H9 (cell line): ENCODE results near the gene CNNM1. TPM values are rescaled to one million over a fixed set of nuclear protein-coding genes. Genes with fewer than 3 reads are reported as not detected.

Experiments used
- DNase-seq: peaks from one replicate; pipeline ENCODE4 v3.0.0-alpha.2; 2017
- H2AFZ ChIP-seq: one replicate; pipeline ENCODE4 v1.6.1; 2013; ENCODE audit warnings: mild to moderate bottlenecking, low read length, control low read depth, moderate library complexity
- H2AK5ac ChIP-seq: 2 replicates; pipeline ENCODE4 v1.6.1; 2013; ENCODE audit warnings: low read length, control low read depth, mixed read lengths; ENCODE audit not compliant: insufficient read length
- H2BK120ac ChIP-seq: one replicate; pipeline ENCODE4 v1.6.1; 2013; ENCODE audit warnings: low read depth, mild to moderate bottlenecking, low read length, control low read depth, inconsistent platforms; ENCODE audit not compliant: poor library complexity, severe bottlenecking
- H2BK12ac ChIP-seq: 2 replicates; pipeline ENCODE4 v1.6.1; 2013; ENCODE audit warnings: low read length, control low read depth, mixed read lengths, low read depth; ENCODE audit not compliant: insufficient read length
- H2BK15ac ChIP-seq: 2 replicates; pipeline ENCODE4 v1.6.1; 2013; ENCODE audit warnings: low read depth, low read length, control low read depth
- H2BK20ac ChIP-seq: one replicate; pipeline ENCODE4 v1.6.1; 2013; ENCODE audit warnings: low read depth, mild to moderate bottlenecking, low read length, control low read depth, inconsistent platforms; ENCODE audit not compliant: poor library complexity, severe bottlenecking
- H2BK5ac ChIP-seq: 2 replicates; pipeline ENCODE4 v1.6.1; 2013; ENCODE audit warnings: low read length, control low read depth, mixed read lengths; ENCODE audit not compliant: insufficient read length
- H3K14ac ChIP-seq: 2 replicates; pipeline ENCODE4 v1.6.1; 2013; ENCODE audit warnings: low read length, control low read depth; ENCODE audit not compliant: insufficient read depth
- H3K18ac ChIP-seq: 2 replicates; pipeline ENCODE4 v1.6.1; 2013; ENCODE audit warnings: low read depth, mild to moderate bottlenecking, mixed read lengths, low read length, control low read depth; ENCODE audit not compliant: insufficient read length
- H3K23ac ChIP-seq: 2 replicates; pipeline ENCODE4 v1.6.1; 2013; ENCODE audit warnings: low read length, control low read depth, mixed read lengths, low read depth; ENCODE audit not compliant: insufficient read length
- H3K23me2 ChIP-seq: 2 replicates; pipeline ENCODE4 v1.6.1; 2013; ENCODE audit warnings: low read depth, mild to moderate bottlenecking, mixed read lengths, low read length, control low read depth; ENCODE audit not compliant: insufficient read length, poor library complexity, severe bottlenecking
- H3K27ac ChIP-seq: 2 replicates; pipeline ENCODE4 v1.5.1; 2013; ENCODE audit warnings: low read length, control low read depth, mixed read lengths, low read depth; ENCODE audit not compliant: insufficient read length
- H3K27me3 ChIP-seq: 2 replicates; pipeline ENCODE4 v1.6.1; 2013; ENCODE audit warnings: low read length, control low read depth, inconsistent platforms; ENCODE audit not compliant: insufficient read depth
- H3K4ac ChIP-seq: 2 replicates; pipeline ENCODE4 v1.6.1; 2013; ENCODE audit warnings: low read depth, mild to moderate bottlenecking, control low read depth, inconsistent platforms, low read length, moderate library complexity
- H3K4me1 ChIP-seq: 2 replicates; pipeline ENCODE4 v1.6.1; 2013; ENCODE audit warnings: low read length, control low read depth, inconsistent platforms; ENCODE audit not compliant: insufficient read depth
- H3K4me2 ChIP-seq: 2 replicates; pipeline ENCODE4 v1.6.1; 2013; ENCODE audit warnings: low read length, control low read depth, mixed read lengths; ENCODE audit not compliant: insufficient read length, insufficient read depth
- H3K56ac ChIP-seq: 2 replicates; pipeline ENCODE4 v1.6.1; 2013; ENCODE audit warnings: low read depth, mild to moderate bottlenecking, mixed read lengths, low read length, control low read depth; ENCODE audit not compliant: insufficient read length
- H3K79me1 ChIP-seq: 2 replicates; pipeline ENCODE4 v1.6.1; 2013; ENCODE audit warnings: low read depth, mild to moderate bottlenecking, moderate library complexity, low read length, control low read depth, inconsistent platforms; ENCODE audit not compliant: insufficient read depth, poor library complexity, severe bottlenecking
- H3K79me2 ChIP-seq: 2 replicates; pipeline ENCODE4 v1.6.1; 2013; ENCODE audit warnings: low read length, control low read depth, inconsistent platforms; ENCODE audit not compliant: insufficient read depth
- H3K9ac ChIP-seq: 2 replicates; pipeline ENCODE4 v1.6.1; 2013; ENCODE audit warnings: low read length, control low read depth, mixed read lengths; ENCODE audit not compliant: insufficient read length; ENCODE audit errors: extremely low read depth
- H3K9me3 ChIP-seq: one replicate; pipeline ENCODE4 v1.6.1; 2013; ENCODE audit warnings: low read depth, low read length, inconsistent platforms; ENCODE audit not compliant: control insufficient read depth
- H3T11ph ChIP-seq: one replicate; pipeline ENCODE4 v1.6.1; 2013; ENCODE audit warnings: mild to moderate bottlenecking, low read length, control low read depth, inconsistent platforms
- H4K20me1 ChIP-seq: one replicate; pipeline ENCODE4 v1.6.1; 2013; ENCODE audit not compliant: control insufficient read depth, insufficient read length, insufficient read depth
- H4K5ac ChIP-seq: 2 replicates; pipeline ENCODE4 v1.6.1; 2013; ENCODE audit warnings: low read depth, mild to moderate bottlenecking, mixed read lengths, low read length, control low read depth; ENCODE audit not compliant: insufficient read length
- H4K8ac ChIP-seq: replicated peaks from 2 replicates; pipeline ENCODE4 v1.6.1; 2013; ENCODE audit warnings: low read length, control low read depth, mixed read lengths, low read depth; ENCODE audit not compliant: insufficient read length
- H4K91ac ChIP-seq: 2 replicates; pipeline ENCODE4 v1.6.1; 2013; ENCODE audit warnings: low read depth, mild to moderate bottlenecking, moderate library complexity, mixed read lengths, low read length, control low read depth; ENCODE audit not compliant: insufficient read length
- H3K27ac Mint-ChIP-seq, 3 experiments: 2 replicates in 2 of 3; 3 replicates in 1 of 3; pipeline ENCODE4 v1.8.0; 2020 to 2021; ENCODE audit warnings: mixed read lengths in 3 of 3, mild to moderate bottlenecking in 1 of 3, moderate library complexity in 1 of 3
- H3K27me3 Mint-ChIP-seq: 2 replicates; pipeline ENCODE4 v1.8.0; 2021; ENCODE audit warnings: low read depth, mild to moderate bottlenecking, moderate library complexity, mixed read lengths
- H3K36me3 Mint-ChIP-seq, 3 experiments: 2 replicates in 2 of 3; 3 replicates in 1 of 3; pipeline ENCODE4 v1.8.0; 2020 to 2021; ENCODE audit warnings: low read depth in 3 of 3, mixed read lengths in 3 of 3; ENCODE audit not compliant: insufficient read depth in 1 of 3
- H3K4me1 Mint-ChIP-seq, 2 experiments: 2 replicates each; pipeline ENCODE4 v1.8.0; 2020; ENCODE audit warnings: mixed read lengths in 2 of 2
- H3K4me3 Mint-ChIP-seq, 2 experiments: 2 replicates in 1 of 2; 3 replicates in 1 of 2; pipeline ENCODE4 v1.8.0; 2020 to 2021; ENCODE audit warnings: mild to moderate bottlenecking in 2 of 2, mixed read lengths in 2 of 2, moderate library complexity in 1 of 2
- H3K9me3 Mint-ChIP-seq, 2 experiments: 2 replicates in 1 of 2; 3 replicates in 1 of 2; pipeline ENCODE4 v1.8.0; 2020; ENCODE audit warnings: mild to moderate bottlenecking in 2 of 2, mixed read lengths in 2 of 2, moderate library complexity in 1 of 2
- CTCF ChIP-seq: fragments of 200-600 bp; sonication (generic); conservative IDR thresholded peaks from 3 replicates; pipeline ENCODE4 v1.8.0; 2021; ENCODE audit warnings: antibody characterized with exemption, mild to moderate bottlenecking
- WGBS: extraction: QIAGEN DNeasy Blood & Tissue Kit; methylation state at CpG from one replicate; pipeline ENCODE4 v1.1.7; 2013; ENCODE audit warnings: missing lambda C conversion rate, low lambda C conversion rate, mixed read lengths; ENCODE audit not compliant: insufficient read length; ENCODE audit errors: extremely low coverage; 5-methylcytosine and 5-hydroxymethylcytosine counted together
- total RNA-seq: library from RNA; stranded (reverse); gene quantifications from 2 replicates; pipeline ENCODE4 v1.2.1, GENCODE V29; 2021

CNNM1 gene
- total RNA-seq, 1 experiment from 2014 or later, result 0.35 TPM

- TF ChIP-seq CTCF, result no peak
- Histone ChIP-seq H3K4me2 (no peak overlapping the region), H2BK12ac (no peak overlapping the region), H3K79me2 (no peaks in the 10 kb centered on the region), H3K27ac (no peak overlapping the region), H2BK15ac (no peak overlapping the region), H4K20me1 (no peaks in the 10 kb centered on the region), H4K8ac (no peak overlapping the region), H2BK120ac (no peak overlapping the region), H3K14ac (no peak overlapping the region), H3K23me2 (no peaks in the 10 kb centered on the region), H3K9ac (no peak overlapping the region), H2BK20ac (no peak overlapping the region), H3K79me1 (no peaks in the 10 kb centered on the region), H3K56ac (no peak overlapping the region), H4K91ac (no peak overlapping the region), H3K4ac (no peak overlapping the region), H2AFZ (no peak overlapping the region), H3K27me3 (no peaks in the 10 kb centered on the region), H3K18ac (no peak overlapping the region), H3K9me3 (no peaks in the 10 kb centered on the region), H3T11ph (no peak overlapping the region), H2AK5ac (no peak overlapping the region), H3K4me1 (no peaks in the 10 kb centered on the region), H2BK5ac (no peak overlapping the region), H3K23ac (no peak overlapping the region), H4K5ac (no peak overlapping the region)
- no peak for DNase-seq
- Mint-ChIP-seq H3K36me3 (peaks cover 0 to 8% (median 0%) of the 10 kb centered on the region in 3 experiments; a peak in 2 of 7 replicates), H3K27ac (no peak overlapping the region), H3K9me3 (0 out of 5 replicates have a peak, but pooled peaks cover 0 to 2% of the 10 kb centered on the region in 2 experiments), H3K4me3 (no peak overlapping the region), H3K4me1 (peaks cover 4 to 15% of the 10 kb centered on the region in 2 experiments), H3K27me3 (peaks cover 16% of the 10 kb centered on the region)
- WGBS, result no CpG with 5 or more reads among the region's 3 CpGs
These were observed 10.4 kb downstream of the CNNM1 start for GRCh38 chr10:99339563-99340047.
